Measurements from ENCODE around the gene POLR1H.
A peak's percentile ranks its signal among the peaks of the same experiment; 100 is the strongest.

The POLR1H gene

GRCh38 chr6:30093951-30094661 lies 33.0 kb downstream of the POLR1H start:
- DNase-seq (ENCODE audit: low read depth), result no peak

DNA sequence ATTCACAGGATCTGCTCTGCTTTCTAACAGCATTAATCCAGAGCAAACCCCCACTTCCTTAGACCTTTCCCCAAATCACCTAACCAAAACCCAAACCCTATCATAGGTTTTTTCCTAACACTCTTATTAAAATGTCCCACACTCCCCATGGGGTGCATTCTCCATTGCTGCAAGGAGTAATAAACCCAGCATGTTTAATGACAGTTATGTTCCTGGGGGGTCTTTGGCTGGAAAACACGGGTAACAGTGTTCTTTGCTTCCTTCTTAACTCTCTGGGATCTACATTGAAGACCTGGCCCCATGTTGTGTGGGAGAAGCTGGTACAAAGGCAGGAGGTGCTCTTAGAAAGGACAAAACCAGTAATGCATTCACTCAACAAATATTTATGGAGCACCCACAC lies 35.8 kb downstream of the POLR1H start:
- no peak for DNase-seq (ENCODE audit: low read depth)

GRCh38 chr6:30097902-30098768 lies 37.1 kb downstream of the POLR1H start:
- DNase-seq (ENCODE audit: low read depth), result no peak

DNA sequence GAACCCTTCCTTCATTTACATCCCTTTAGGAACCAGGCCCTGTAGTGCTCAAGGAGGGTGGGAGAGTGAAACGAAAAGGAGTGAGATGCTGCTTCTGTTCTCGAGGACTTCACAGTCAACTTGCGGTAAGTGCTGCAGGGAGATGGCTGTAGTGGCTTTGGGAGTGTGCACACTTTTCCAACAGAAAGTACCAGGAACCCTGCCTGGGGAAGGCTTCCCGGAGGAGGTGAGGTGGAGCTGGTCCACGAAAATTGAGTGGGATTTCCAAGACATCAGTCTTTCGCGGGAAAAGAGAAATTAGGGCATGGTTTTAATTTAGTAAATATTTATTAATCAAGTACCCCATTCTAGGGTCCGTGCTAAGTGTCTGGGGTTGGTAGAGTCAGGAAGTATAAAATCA lies 39.1 kb downstream of the POLR1H start:
- no peak for DNase-seq (ENCODE audit: low read depth)

GRCh38 chr6:30100585-30101443 lies 39.7 kb downstream of the POLR1H start:
- no peak for DNase-seq (ENCODE audit: low read depth)

GRCh38 chr6:30101444-30102413 lies 40.7 kb downstream of the POLR1H start:
- peak; percentile 79 for DNase-seq (ENCODE audit: low read depth)

GRCh38 chr6:30102414-30102969 lies 41.4 kb downstream of the POLR1H start:
- peak; percentile 56 for DNase-seq (ENCODE audit: low read depth)

GRCh38 chr6:30102970-30103871 lies 42.2 kb downstream of the POLR1H start:
- peak; percentile 76 for DNase-seq (ENCODE audit: low read depth)

DNA sequence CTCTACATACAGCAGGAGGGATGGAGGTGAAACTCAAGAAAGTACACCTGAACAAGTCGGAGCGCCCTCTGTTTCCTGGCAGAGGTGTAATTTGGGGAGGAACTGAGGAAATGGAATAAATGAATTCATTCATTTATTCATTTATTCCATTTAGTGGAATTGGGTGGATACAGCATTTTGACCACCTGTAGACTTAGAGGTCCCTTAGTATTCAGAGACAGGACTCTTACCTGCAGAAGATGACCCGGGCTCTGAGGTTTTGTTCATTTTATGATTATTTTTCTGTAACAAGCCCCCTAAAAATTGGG lies 42.8 kb downstream of the POLR1H start:
- no peak for DNase-seq (ENCODE audit: low read depth)

DNA sequence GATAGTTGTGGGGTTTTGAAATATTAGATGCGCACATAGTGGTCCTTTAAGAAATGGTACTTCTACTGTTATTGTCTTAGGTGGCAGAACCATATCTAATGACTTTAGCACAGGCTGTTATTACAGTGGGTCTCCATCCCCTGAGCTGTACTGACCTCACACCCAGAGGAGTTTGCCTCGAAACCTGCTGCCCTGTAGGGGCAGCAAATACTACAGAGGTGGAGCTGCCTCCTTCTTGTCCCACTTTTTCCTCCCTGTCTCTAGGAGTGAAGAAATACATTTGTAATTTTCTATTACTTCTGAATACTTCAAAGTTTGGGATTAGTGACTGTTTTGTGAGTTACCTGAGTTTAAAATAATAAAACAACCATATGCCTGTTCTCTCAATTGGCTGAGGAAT lies 43.6 kb downstream of the POLR1H start:
- DNase-seq (ENCODE audit: low read depth), result no peak

- DNase-seq (ENCODE audit: low read depth), result no peak
These were observed 50.3 kb downstream of the POLR1H start for GRCh38 chr6:30111266-30111856.

DNA sequence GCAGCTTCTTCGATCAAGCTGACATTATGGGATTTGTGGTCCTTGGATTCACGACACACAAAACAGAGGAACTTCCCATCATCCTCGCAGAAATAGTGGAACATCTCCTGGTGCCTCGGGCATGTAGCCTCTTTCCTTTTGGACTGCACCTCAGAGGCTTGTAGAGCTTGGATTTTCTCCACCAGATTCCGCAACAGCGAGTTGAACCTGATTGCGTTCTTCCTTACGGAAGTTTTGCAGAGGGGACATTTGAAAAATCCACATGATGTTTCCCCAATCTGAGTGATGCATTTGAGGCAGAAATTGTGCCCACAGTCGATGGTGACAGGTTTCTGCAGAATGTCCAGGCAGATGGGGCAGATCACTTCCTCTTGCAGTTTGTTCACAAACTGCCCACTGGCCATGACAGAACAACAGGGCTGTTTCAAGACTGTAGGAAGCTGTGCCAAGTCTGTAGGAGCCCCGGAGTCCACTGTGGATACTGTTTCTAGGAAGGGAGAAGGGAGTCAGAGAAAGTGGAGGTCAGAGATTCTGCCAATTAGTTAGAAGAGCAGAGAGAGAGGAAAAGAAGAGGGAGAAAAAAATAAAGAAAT lies 51.4 kb downstream of the POLR1H start:
- no peak for DNase-seq (ENCODE audit: low read depth)

- no peak for DNase-seq (ENCODE audit: low read depth)
These were observed 52.1 kb downstream of the POLR1H start, which contains the start of gene TRIM31 for GRCh38 chr6:30113003-30113759. Gene TRIM31 (minus strand): TSS chr6:30113090. CDS start chr6:30112805, 285 bp downstream.

DNA sequence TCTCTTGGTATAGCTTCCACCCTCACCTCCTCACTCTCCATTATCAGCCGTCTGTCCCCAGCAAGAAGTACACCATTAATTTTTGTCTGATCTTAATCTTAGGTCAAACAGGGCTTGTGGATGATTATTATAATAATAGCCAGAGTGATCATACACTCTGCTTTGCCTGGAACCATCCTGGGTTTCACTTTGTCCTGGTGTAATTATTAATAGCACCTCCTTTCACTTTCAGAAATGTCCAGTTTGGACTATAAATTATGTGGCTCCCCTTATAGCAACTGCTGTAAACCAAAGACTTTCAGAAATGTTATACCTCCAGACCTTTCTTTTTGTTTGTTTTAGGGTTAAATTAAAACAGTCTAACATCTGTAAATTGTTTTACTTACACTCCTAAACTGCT lies 52.8 kb downstream of the POLR1H start:
- no peak for DNase-seq (ENCODE audit: low read depth)

Data from fibroblast of gingiva (primary cell).